Measurements from ENCODE around the gene HLX.

The HLX gene

GRCh38 chr1:220882061-220882891 is 3.0 kb downstream of the HLX start:
- peak; percentile 31 for DNase-seq (ENCODE audit: low spot score)

- DNase-seq (ENCODE audit: low spot score): no peak
Observed at GRCh38 chr1:220884109-220884980, 5.1 kb downstream of the HLX start.

- no peak for DNase-seq (ENCODE audit: low spot score)
Observed at GRCh38 chr1:220884981-220885918, 6.0 kb downstream of the HLX start.

- DNase-seq (ENCODE audit: low spot score): no peak
Observed at GRCh38 chr1:220885971-220886370, 6.7 kb downstream of the HLX start.

GRCh38 chr1:220886470-220887201 is 7.4 kb downstream of the HLX start:
- no peak for DNase-seq (ENCODE audit: low spot score)

GRCh38 chr1:220887202-220887519 is 7.9 kb downstream of the HLX start:
- DNase-seq (ENCODE audit: low spot score): no peak

- no peak for DNase-seq (ENCODE audit: low spot score)
Observed at GRCh38 chr1:220887520-220888416, 8.5 kb downstream of the HLX start.

GRCh38 chr1:220888417-220888986 is 9.3 kb downstream of the HLX start:
- DNase-seq (ENCODE audit: low spot score): no peak

- no peak for DNase-seq (ENCODE audit: low spot score)
Observed at GRCh38 chr1:220889333-220889732, 10.1 kb downstream of the HLX start.

- DNase-seq (ENCODE audit: low spot score): no peak
Observed at GRCh38 chr1:220889848-220890287, 10.6 kb downstream of the HLX start.

- DNase-seq (ENCODE audit: low spot score): no peak
Observed at GRCh38 chr1:220890602-220891001, 11.4 kb downstream of the HLX start.

GRCh38 chr1:220891224-220892085 is 12.2 kb downstream of the HLX start:
- no peak for DNase-seq (ENCODE audit: low spot score)

GRCh38 chr1:220892086-220892376 is 12.8 kb downstream of the HLX start:
- no peak for DNase-seq (ENCODE audit: low spot score)

GRCh38 chr1:220892997-220893700 is 13.9 kb downstream of the HLX start:
- no peak for DNase-seq (ENCODE audit: low spot score)

GRCh38 chr1:220893701-220894024 is 14.4 kb downstream of the HLX start:
- no peak for DNase-seq (ENCODE audit: low spot score)

- no peak for DNase-seq (ENCODE audit: low spot score)
Observed at GRCh38 chr1:220894025-220894923, 15.0 kb downstream of the HLX start.

GRCh38 chr1:220894924-220895256 is 15.6 kb downstream of the HLX start:
- no peak for DNase-seq (ENCODE audit: low spot score)

All from globus pallidus (tissue), 1 donor.